LNCAP (cell line): ENCODE results near the gene C19orf81.

Experiments
- CTCF ChIP-seq: fragments of 450-650 bp; IDR thresholded peaks from 2 replicates; pipeline ENCODE4 v1.5.1; 2017; ENCODE audit warnings: mild to moderate bottlenecking

The C19orf81 gene

DNA sequence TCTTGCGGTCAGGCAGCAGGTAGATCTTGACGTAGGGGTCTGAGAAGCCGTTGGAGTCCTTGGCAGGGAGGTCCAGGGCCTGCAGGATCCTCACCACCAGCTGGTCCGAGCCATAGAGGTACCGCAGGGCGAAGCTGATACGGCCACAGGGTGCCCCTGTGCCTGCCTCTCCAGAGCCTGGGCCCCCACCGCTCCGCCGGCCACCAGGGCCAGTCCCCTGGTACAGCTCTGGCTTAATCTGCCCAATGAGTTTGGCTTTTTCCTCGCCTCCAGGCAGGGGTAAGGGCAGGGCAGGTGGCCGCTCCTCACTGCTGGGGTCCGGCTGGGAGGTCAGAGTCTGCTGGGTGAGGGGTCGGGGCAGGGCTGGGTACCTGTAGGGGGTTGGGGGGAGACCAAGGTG, 19.4 kb upstream of the C19orf81 start:
- TF ChIP-seq CTCF = no peak

- TF ChIP-seq CTCF = no peak
Measured at GRCh38 chr19:50632151-50632835, 17.0 kb upstream of the C19orf81 start.

- no peak for TF ChIP-seq CTCF
Measured at GRCh38 chr19:50633359-50633758, 15.9 kb upstream of the C19orf81 start.

DNA sequence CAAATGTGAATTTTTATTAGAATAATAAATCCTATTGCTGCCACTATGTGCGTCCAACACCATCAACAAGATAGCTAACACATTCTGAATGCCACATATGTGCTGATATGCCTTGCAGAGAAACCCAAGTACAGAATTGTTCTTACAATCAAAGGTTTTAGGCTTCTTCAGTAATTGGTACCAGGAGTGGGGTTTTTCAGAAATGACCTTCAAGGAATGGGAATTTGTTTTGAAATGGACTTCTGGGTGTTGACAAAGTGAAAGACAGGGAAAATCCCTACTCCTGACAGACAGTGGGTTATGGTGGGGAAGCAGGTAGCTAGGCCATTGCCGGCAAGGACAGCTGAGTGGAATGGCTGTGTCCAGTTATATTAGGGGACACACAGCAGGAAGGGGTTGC, 15.3 kb upstream of the C19orf81 start:
- TF ChIP-seq CTCF = no peak

- no peak for TF ChIP-seq CTCF
Measured at GRCh38 chr19:50636317-50637085, 12.7 kb upstream of the C19orf81 start.

DNA sequence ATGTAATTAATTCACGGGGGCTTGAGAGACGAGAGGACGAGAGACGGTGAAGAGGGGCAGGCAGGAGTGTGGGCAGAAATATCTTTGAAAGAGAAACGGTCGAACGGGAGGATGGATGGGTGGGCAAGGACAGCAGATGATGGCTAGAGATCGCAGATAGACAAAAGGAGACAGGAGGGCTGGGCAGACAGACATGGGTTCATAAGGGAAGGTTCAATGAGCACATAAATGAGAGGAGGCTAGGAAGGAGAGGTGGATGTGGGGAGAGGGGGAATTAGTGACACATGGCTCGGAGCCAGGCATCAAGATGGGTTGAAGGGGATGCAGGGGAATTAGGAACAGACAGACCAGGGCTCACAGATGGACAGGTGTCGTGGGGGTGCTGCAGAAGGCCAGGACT, 10.6 kb upstream of the C19orf81 start:
- TF ChIP-seq CTCF = no peak

- TF ChIP-seq CTCF = no peak
Measured at GRCh38 chr19:50639121-50640112, 9.8 kb upstream of the C19orf81 start, which contains the start of gene SYT3. TSS of gene SYT3 (minus strand) at chr19:50639881. CDS start at chr19:50637411, 2,470 bp downstream.
